ENCODE results near the gene SPINK2.
A peak's percentile ranks its signal among the peaks of the same experiment; 100 is the strongest.

The SPINK2 gene

GRCh38 chr4:56821381-56822243 is at the start of gene SPINK2:
SPINK2 (minus strand) TSS chr4:56821701; CDS start chr4:56821662, 39 bp downstream.
- DNase-seq (ENCODE audit: low read depth, low spot score): peak; percentile 30

- no peak for DNase-seq (ENCODE audit: low read depth, low spot score)
Measured at GRCh38 chr4:56870946-56871345, 49.4 kb upstream of the SPINK2 start.

GRCh38 chr4:56863441-56864139 is 42.1 kb upstream of the SPINK2 start:
- no peak for DNase-seq (ENCODE audit: low read depth, low spot score)

GRCh38 chr4:56861360-56861759 is 39.9 kb upstream of the SPINK2 start:
- no peak for DNase-seq (ENCODE audit: low read depth, low spot score)

- no peak for DNase-seq (ENCODE audit: low read depth, low spot score)
Measured at GRCh38 chr4:56860781-56861180, 39.3 kb upstream of the SPINK2 start.

GRCh38 chr4:56859841-56860240 is 38.3 kb upstream of the SPINK2 start:
- DNase-seq (ENCODE audit: low read depth, low spot score): no peak

GRCh38 chr4:56857601-56858309 is 36.3 kb upstream of the SPINK2 start:
- DNase-seq (ENCODE audit: low read depth, low spot score): no peak

- DNase-seq (ENCODE audit: low read depth, low spot score): no peak
Measured at GRCh38 chr4:56856656-56857055, 35.2 kb upstream of the SPINK2 start.

- DNase-seq (ENCODE audit: low read depth, low spot score): no peak
Measured at GRCh38 chr4:56850910-56851309, 29.4 kb upstream of the SPINK2 start.

GRCh38 chr4:56844802-56845580 is 23.5 kb upstream of the SPINK2 start:
- no peak for DNase-seq (ENCODE audit: low read depth, low spot score)

- no peak for DNase-seq (ENCODE audit: low read depth, low spot score)
Measured at GRCh38 chr4:56843421-56843899, 22.0 kb upstream of the SPINK2 start.

- DNase-seq (ENCODE audit: low read depth, low spot score): no peak
Measured at GRCh38 chr4:56840559-56840958, 19.1 kb upstream of the SPINK2 start.

- no peak for DNase-seq (ENCODE audit: low read depth, low spot score)
Measured at GRCh38 chr4:56828784-56829535, 7.5 kb upstream of the SPINK2 start.

GRCh38 chr4:56823933-56824600 is 2.6 kb upstream of the SPINK2 start:
- DNase-seq (ENCODE audit: low read depth, low spot score): no peak

- no peak for DNase-seq (ENCODE audit: low read depth, low spot score)
Measured at GRCh38 chr4:56818797-56819196, 2.7 kb downstream of the SPINK2 start.

- no peak for DNase-seq (ENCODE audit: low read depth, low spot score)
Measured at GRCh38 chr4:56817840-56818491, 3.5 kb downstream of the SPINK2 start.

- no peak for DNase-seq (ENCODE audit: low read depth, low spot score)
Measured at GRCh38 chr4:56806666-56807065, 14.8 kb downstream of the SPINK2 start.

GRCh38 chr4:56804551-56804950 is 16.9 kb downstream of the SPINK2 start:
- no peak for DNase-seq (ENCODE audit: low read depth, low spot score)

GRCh38 chr4:56803471-56803870 is 18.0 kb downstream of the SPINK2 start:
- DNase-seq (ENCODE audit: low read depth, low spot score): no peak
